HCT116 (cell line): Measurements from ENCODE around the gene ZDHHC1.

Source experiments
- ATF3 ChIP-seq: IDR thresholded peaks from 2 replicates; pipeline ENCODE4 v1.6.1; 2012
- CTCF ChIP-seq, 3 experiments: fragments of 200-600 bp in 1 of 3; sonication (generic) in 1 of 3; IDR thresholded peaks in 2 of 3; conservative IDR thresholded peaks in 1 of 3; 2 replicates each; pipeline ENCODE4 v1.5.1; 2012 to 2017; ENCODE audit warnings: low read depth in 2 of 3, low read length in 2 of 3, antibody characterized with exemption in 1 of 3, borderline replicate concordance in 1 of 3, control low read depth in 1 of 3, mild to moderate bottlenecking in 1 of 3, mixed read lengths in 1 of 3, mixed run types in 1 of 3, moderate library complexity in 1 of 3; ENCODE audit not compliant: insufficient read depth in 1 of 3
- POLR2AphosphoS5 ChIP-seq: IDR thresholded peaks from 2 replicates; pipeline ENCODE4 v1.6.1; 2011; ENCODE audit warnings: mild to moderate bottlenecking, low read depth, low read length, moderate library complexity
- ZNF274 ChIP-seq: fragments of 200-500 bp; sonication (Bioruptor generic); IDR thresholded peaks from 2 replicates; pipeline ENCODE4 v1.6.1; 2014; ENCODE audit warnings: mild to moderate bottlenecking, low read depth, low read length, inconsistent platforms

GRCh38 chr16:67386861-67387455, 29.3 kb downstream of the ZDHHC1 start:
- no peak for TF ChIP-seq ATF3
- TF ChIP-seq ZNF274: no peak
- TF ChIP-seq POLR2AphosphoS5: no peak
- TF ChIP-seq CTCF (IDR thresholded peaks at IDR 0.05 in 2 of 3, conservative IDR thresholded peaks at IDR 0.05 in 1 of 3; ENCODE audit: borderline replicate concordance in 1 of 3, insufficient read depth in 1 of 3, low read depth in 2 of 3, low read length in 2 of 3): no peak
